LNCAP (cell line): Measurements from ENCODE around the gene MPPED2.

ENCODE experiments used
- CTCF ChIP-seq: fragments of 450-650 bp; IDR thresholded peaks from 2 replicates; pipeline ENCODE4 v1.5.1; 2017; ENCODE audit warnings: mild to moderate bottlenecking

Gene MPPED2

GRCh38 chr11:30392221-30392784 is 193.8 kb downstream of the MPPED2 start:
- TF ChIP-seq CTCF = no peak

GRCh38 chr11:30388957-30389356 is 197.2 kb downstream of the MPPED2 start:
- no peak for TF ChIP-seq CTCF

GRCh38 chr11:30387891-30388861 is 198.0 kb downstream of the MPPED2 start:
- no peak for TF ChIP-seq CTCF

GRCh38 chr11:30381879-30382278 is 204.3 kb downstream of the MPPED2 start:
- no peak for TF ChIP-seq CTCF

GRCh38 chr11:30380846-30381245 is 205.3 kb downstream of the MPPED2 start:
- no peak for TF ChIP-seq CTCF

- TF ChIP-seq CTCF = no peak
Measured at GRCh38 chr11:30377347-30377746, 208.8 kb downstream of the MPPED2 start.

- no peak for TF ChIP-seq CTCF
Measured at GRCh38 chr11:30370164-30370563, 216.0 kb downstream of the MPPED2 start.
